Left hindlimb (tissue), 1 donor: ENCODE data around the gene HOXB3.

Source experiments
- DNase-seq: peaks from one replicate; pipeline ENCODE4 v3.0.0-alpha.2; 2018

HOXB3 gene

GRCh38 chr17:48567209-48567608 is 22.8 kb downstream of the HOXB3 start:
- DNase-seq: no peak

- no peak for DNase-seq
Measured at GRCh38 chr17:48566717-48567116, 23.3 kb downstream of the HOXB3 start.

GRCh38 chr17:48565925-48566710 is 23.9 kb downstream of the HOXB3 start:
- no peak for DNase-seq

- DNase-seq: no peak
Measured at GRCh38 chr17:48565022-48565554, 25.0 kb downstream of the HOXB3 start.

GRCh38 chr17:48564188-48565021 is 25.6 kb downstream of the HOXB3 start:
- no peak for DNase-seq

GRCh38 chr17:48563867-48564187 is 26.2 kb downstream of the HOXB3 start:
- no peak for DNase-seq

- no peak for DNase-seq
Measured at GRCh38 chr17:48563385-48563838, 26.6 kb downstream of the HOXB3 start.

- DNase-seq: no peak
Measured at GRCh38 chr17:48562934-48563333, 27.1 kb downstream of the HOXB3 start.

GRCh38 chr17:48561884-48562810 is 27.9 kb downstream of the HOXB3 start:
- DNase-seq: no peak

GRCh38 chr17:48559840-48560817 is 29.9 kb downstream of the HOXB3 start:
- DNase-seq: no peak

- no peak for DNase-seq
Measured at GRCh38 chr17:48559122-48559839, 30.8 kb downstream of the HOXB3 start.

GRCh38 chr17:48558831-48559121 is 31.3 kb downstream of the HOXB3 start:
- no peak for DNase-seq

GRCh38 chr17:48558057-48558830 is 31.8 kb downstream of the HOXB3 start:
- no peak for DNase-seq

- no peak for DNase-seq
Measured at GRCh38 chr17:48556576-48557401, 33.3 kb downstream of the HOXB3 start.

- DNase-seq: no peak
Measured at GRCh38 chr17:48556229-48556575, 33.8 kb downstream of the HOXB3 start.

GRCh38 chr17:48555258-48556228 is 34.5 kb downstream of the HOXB3 start:
- DNase-seq: no peak

GRCh38 chr17:48554412-48555257 is 35.4 kb downstream of the HOXB3 start:
- no peak for DNase-seq
